Measurements from ENCODE around the gene SUPT3H.

DNA sequence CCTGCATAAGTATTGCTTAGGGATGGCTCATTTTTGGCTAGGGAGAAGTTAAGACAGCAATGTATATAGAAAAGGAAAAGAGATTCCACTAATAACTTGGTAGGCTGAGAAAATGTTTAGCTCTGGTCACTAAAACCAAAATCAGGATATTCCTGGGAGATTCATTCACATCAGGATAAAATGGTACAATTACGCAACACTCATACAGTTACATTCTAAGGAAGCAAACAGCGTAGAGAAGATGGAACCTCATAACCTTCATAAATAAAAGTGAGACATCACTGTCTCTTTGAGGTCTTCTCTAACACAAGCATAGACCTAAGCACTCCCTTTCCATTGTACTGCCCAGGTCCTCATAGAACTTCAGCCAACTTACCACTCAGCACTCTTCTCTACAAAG, 345.3 kb downstream of the SUPT3H start:
- TF ChIP-seq POLR2A (IDR thresholded peaks at IDR 0.05) (no peak), POLR2AphosphoS5 (IDR thresholded peaks at IDR 0.05) (no peak)
- TF ChIP-seq, protein P1, sequence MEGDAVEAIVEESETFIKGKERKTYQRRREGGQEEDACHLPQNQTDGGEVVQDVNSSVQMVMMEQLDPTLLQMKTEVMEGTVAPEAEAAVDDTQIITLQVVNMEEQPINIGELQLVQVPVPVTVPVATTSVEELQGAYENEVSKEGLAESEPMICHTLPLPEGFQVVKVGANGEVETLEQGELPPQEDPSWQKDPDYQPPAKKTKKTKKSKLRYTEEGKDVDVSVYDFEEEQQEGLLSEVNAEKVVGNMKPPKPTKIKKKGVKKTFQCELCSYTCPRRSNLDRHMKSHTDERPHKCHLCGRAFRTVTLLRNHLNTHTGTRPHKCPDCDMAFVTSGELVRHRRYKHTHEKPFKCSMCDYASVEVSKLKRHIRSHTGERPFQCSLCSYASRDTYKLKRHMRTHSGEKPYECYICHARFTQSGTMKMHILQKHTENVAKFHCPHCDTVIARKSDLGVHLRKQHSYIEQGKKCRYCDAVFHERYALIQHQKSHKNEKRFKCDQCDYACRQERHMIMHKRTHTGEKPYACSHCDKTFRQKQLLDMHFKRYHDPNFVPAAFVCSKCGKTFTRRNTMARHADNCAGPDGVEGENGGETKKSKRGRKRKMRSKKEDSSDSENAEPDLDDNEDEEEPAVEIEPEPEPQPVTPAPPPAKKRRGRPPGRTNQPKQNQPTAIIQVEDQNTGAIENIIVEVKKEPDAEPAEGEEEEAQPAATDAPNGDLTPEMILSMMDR (IDR thresholded peaks at IDR 0.05) = no peak

Measured in breast epithelium (tissue), 3 donors.